ENCODE measurements around the gene RAB20. TPM values are rescaled to one million over a fixed set of nuclear protein-coding genes. Genes with fewer than 3 reads are reported as not detected.
A peak's percentile ranks its signal among the peaks of the same experiment; 100 is the strongest.
"Not testable (repeated sequence)": the region's sequence is repeated elsewhere in the genome, so short reads cannot be mapped to it uniquely, and the experiment has no call there.

The RAB20 gene
- total RNA-seq, 1 experiment from 2014 or later, result 0.88 TPM

DNA sequence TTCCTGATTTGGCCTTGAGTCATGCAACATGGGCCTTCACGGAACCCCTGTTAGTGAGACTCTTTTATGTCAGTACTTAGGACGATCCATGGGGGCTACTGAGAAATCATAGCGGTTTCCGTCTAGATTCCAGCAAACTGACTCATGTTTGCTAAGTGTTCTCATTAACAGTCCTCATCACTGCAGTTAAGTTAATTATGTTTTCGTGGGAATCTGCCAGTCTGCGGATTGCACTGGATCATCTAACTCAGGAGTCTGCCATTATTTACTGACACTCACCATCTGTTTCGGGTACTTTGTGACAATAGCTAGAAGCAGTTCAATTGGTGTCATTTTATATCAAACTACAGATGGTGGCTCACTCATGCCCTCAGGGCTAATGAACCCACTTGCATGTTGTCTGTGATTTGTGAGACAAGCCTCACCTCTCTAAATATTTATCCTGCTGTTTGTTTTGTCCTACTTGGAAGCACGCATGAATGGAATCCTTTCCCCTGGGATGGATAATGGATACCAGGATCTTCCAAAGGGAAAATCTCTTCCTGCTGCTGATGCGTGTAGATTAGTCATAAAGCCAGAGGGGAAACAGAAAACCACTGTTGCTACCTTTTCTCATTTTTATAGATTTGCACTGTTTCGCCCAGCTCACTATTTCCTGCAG is 61.8 kb downstream of the RAB20 start:
- ChIA-PET POLR2A (ENCODE audit: low non-redundant PET) (no interaction called here), CTCF (no interaction called here)
- Histone ChIP-seq H3K4me3 (ENCODE audit: low read depth, low read length, poor library complexity, severe bottlenecking) (no peak overlapping the region), H3K9me3 (ENCODE audit: low read depth, low read length, poor library complexity, severe bottlenecking) (no peaks in the 10 kb centered on the region), H3K27me3 (replicated peaks; ENCODE audit: insufficient read depth, low read depth, low read length, poor library complexity) (no peaks in the 10 kb centered on the region), H3K4me1 (ENCODE audit: insufficient read depth, low read length, poor library complexity, severe bottlenecking) (peaks cover 14% of the 10 kb centered on the region), H3K36me3 (ENCODE audit: insufficient read depth, low read length, poor library complexity, severe bottlenecking) (peaks cover 51% of the 10 kb centered on the region), H3K27ac (ENCODE audit: low read depth, low read length, poor library complexity, severe bottlenecking) (peak overlapping the region; percentile 34)
- TF ChIP-seq EZH2 (IDR thresholded peaks at IDR 0.05; ENCODE audit: borderline replicate concordance, low read depth, low read length, poor library complexity, severe bottlenecking) (no peak), CTCF (conservative IDR thresholded peaks at IDR 0.05; ENCODE audit: low read depth, low read length) (no peak)
- intact Hi-C loops (cut with micrococcal nuclease; ENCODE audit: unreplicated experiment), result no loop called here
- no TSS peak for BruUV-seq (replicated peaks)
- peak; percentile 75 for DNase-seq (ENCODE audit: low spot score)

- ChIA-PET POLR2A (ENCODE audit: low non-redundant PET) (no interaction called here), CTCF (no interaction called here)
- Histone ChIP-seq H3K36me3 (ENCODE audit: insufficient read depth, low read length, poor library complexity, severe bottlenecking) (peaks cover 48% of the 10 kb centered on the region), H3K4me1 (ENCODE audit: insufficient read depth, low read length, poor library complexity, severe bottlenecking) (peaks cover 10% of the 10 kb centered on the region), H3K4me3 (ENCODE audit: low read depth, low read length, poor library complexity, severe bottlenecking) (no peak overlapping the region), H3K27ac (ENCODE audit: low read depth, low read length, poor library complexity, severe bottlenecking) (no peak overlapping the region), H3K9me3 (ENCODE audit: low read depth, low read length, poor library complexity, severe bottlenecking) (no peaks in the 10 kb centered on the region), H3K27me3 (replicated peaks; ENCODE audit: insufficient read depth, low read depth, low read length, poor library complexity) (no peaks in the 10 kb centered on the region)
- intact Hi-C loops (cut with micrococcal nuclease; ENCODE audit: unreplicated experiment), result no loop called here
- no TSS peak for BruUV-seq (replicated peaks)
- no peak for TF ChIP-seq CTCF (conservative IDR thresholded peaks at IDR 0.05; ENCODE audit: low read depth, low read length)
- TF ChIP-seq EZH2 (IDR thresholded peaks at IDR 0.05; ENCODE audit: borderline replicate concordance, low read depth, low read length, poor library complexity, severe bottlenecking), result no peak
- DNase-seq (ENCODE audit: low spot score), result no peak
Observed at GRCh38 chr13:110498765-110499164, 62.8 kb downstream of the RAB20 start.

GRCh38 chr13:110498327-110498726 is 63.2 kb downstream of the RAB20 start:
- H3K9me3 ChIP-seq (ENCODE audit: low read depth, low read length, poor library complexity, severe bottlenecking), result no peaks in the 10 kb centered on the region
- ChIA-PET CTCF (no interaction called here), POLR2A (ENCODE audit: low non-redundant PET) (no interaction called here)
- H3K4me1 ChIP-seq (ENCODE audit: insufficient read depth, low read length, poor library complexity, severe bottlenecking), result peaks cover 5% of the 10 kb centered on the region
- no peak overlapping the region for H3K4me3 ChIP-seq (ENCODE audit: low read depth, low read length, poor library complexity, severe bottlenecking)
- intact Hi-C loops (cut with micrococcal nuclease; ENCODE audit: unreplicated experiment), result no loop called here
- TF ChIP-seq EZH2 (IDR thresholded peaks at IDR 0.05; ENCODE audit: borderline replicate concordance, low read depth, low read length, poor library complexity, severe bottlenecking) (no peak), CTCF (conservative IDR thresholded peaks at IDR 0.05; ENCODE audit: low read depth, low read length) (no peak)
- no peak overlapping the region for H3K27ac ChIP-seq (ENCODE audit: low read depth, low read length, poor library complexity, severe bottlenecking)
- peaks cover 48% of the 10 kb centered on the region for H3K36me3 ChIP-seq (ENCODE audit: insufficient read depth, low read length, poor library complexity, severe bottlenecking)
- DNase-seq (ENCODE audit: low spot score), result no peak
- H3K27me3 ChIP-seq (replicated peaks; ENCODE audit: insufficient read depth, low read depth, low read length, poor library complexity), result no peaks in the 10 kb centered on the region
- no TSS peak for BruUV-seq (replicated peaks)

DNA sequence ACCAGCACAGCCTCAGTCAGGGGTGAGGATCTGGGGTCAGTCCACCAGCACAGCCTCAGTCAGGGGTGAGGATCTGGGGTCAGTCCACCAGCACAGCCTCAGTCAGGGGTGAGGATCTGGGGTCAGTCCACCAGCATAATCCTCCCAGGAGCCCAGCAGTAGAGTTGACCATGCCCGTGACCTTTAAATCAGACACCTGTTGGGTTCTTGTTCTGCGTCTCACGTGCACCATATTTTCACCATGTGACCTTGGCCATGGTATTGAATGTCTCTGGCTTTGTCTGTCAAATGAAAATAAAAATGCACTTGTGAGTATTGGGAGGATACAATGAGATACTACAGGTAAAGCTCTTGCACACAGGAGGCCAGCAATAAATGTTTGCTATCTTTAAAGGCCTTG is 63.6 kb downstream of the RAB20 start:
- BruUV-seq (replicated peaks); H3K27ac ChIP-seq (ENCODE audit: low read depth, low read length, poor library complexity, severe bottlenecking); H3K9me3 ChIP-seq (ENCODE audit: low read depth, low read length, poor library complexity, severe bottlenecking); POLR2A ChIA-PET (ENCODE audit: low non-redundant PET); DNase-seq (ENCODE audit: low spot score); CTCF ChIA-PET; H3K4me1 ChIP-seq (ENCODE audit: insufficient read depth, low read length, poor library complexity, severe bottlenecking); H3K4me3 ChIP-seq (ENCODE audit: low read depth, low read length, poor library complexity, severe bottlenecking); intact Hi-C loops (cut with micrococcal nuclease; ENCODE audit: unreplicated experiment); H3K27me3 ChIP-seq (replicated peaks; ENCODE audit: insufficient read depth, low read depth, low read length, poor library complexity): not testable (repeated sequence)
- peaks cover 45% of the 10 kb centered on the region for H3K36me3 ChIP-seq (ENCODE audit: insufficient read depth, low read length, poor library complexity, severe bottlenecking)
